Activated CD8-positive, alpha-beta memory T cell treated with anti-CD3 and anti-CD28 coated beads, Interleukin-2, amount 50 U/mL, for 4 hours (primary cell): ENCODE data around the gene RBM15.

Source experiments
- DNase-seq: peaks from one replicate; pipeline ENCODE4 v3.0.0-alpha.2; 2020

Gene RBM15

DNA sequence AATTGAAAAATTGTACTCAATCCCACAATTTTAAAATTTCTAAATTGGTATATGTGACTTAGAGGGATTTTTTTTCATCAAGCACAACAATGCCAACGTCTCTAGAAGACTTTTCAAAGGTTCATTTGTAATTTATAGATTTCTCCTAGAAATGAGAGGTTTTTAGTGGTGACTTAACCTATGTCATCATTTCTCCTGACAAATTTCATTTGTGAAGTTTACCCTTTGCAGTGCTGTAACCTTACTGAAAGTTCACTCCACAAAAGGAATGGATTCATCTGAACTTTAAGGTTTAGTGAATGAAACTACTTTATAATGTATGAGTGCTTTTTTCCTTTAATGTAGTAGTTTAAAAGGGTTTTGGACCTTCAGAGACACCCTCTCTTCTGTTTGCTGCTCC is 16.1 kb downstream of the RBM15 start:
- no peak for DNase-seq

DNA sequence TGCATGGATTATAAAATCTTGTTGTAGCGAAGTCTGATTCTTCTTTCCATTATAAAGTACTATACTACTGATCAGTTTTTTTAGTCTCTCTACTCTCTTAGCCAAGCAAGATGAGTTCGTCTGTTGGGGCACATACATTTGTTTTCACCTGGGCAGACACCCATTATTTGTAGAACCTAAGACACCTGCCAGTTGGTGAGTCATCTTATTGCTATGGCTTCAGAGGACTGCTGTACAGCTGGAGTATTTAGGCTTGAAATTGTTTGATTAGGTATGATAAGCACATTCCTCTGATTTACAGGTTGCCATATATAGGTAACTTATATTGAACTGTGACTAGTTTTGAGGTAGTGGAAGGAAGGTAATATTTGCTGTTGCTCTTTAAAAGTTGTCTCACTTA is 17.2 kb downstream of the RBM15 start:
- DNase-seq = no peak

DNA sequence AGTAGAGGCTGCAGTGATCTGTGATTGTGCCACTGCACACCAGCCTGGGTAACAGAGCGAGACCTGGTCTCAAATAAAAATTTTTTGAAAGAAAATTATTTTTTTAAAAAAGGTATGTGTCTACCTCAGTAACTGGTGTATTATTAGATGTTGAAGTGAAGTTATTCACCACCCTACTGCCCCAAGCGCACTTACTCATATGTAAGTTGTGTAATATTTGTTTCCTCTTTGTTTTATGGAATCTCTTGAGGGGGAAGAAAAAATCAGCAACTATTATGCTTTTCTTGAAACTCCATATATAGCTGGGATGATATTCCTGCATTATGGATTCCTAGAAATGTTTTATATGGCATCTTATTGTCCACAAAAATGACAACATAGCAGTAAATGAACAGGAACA is 21.3 kb downstream of the RBM15 start:
- no peak for DNase-seq

GRCh38 chr1:110361856-110362255 is 22.7 kb downstream of the RBM15 start:
- DNase-seq = no peak

GRCh38 chr1:110364221-110364620 is 25.0 kb downstream of the RBM15 start:
- no peak for DNase-seq

GRCh38 chr1:110370827-110371226 is 31.6 kb downstream of the RBM15 start:
- no peak for DNase-seq

GRCh38 chr1:110375490-110375889 is 36.3 kb downstream of the RBM15 start:
- no peak for DNase-seq

DNA sequence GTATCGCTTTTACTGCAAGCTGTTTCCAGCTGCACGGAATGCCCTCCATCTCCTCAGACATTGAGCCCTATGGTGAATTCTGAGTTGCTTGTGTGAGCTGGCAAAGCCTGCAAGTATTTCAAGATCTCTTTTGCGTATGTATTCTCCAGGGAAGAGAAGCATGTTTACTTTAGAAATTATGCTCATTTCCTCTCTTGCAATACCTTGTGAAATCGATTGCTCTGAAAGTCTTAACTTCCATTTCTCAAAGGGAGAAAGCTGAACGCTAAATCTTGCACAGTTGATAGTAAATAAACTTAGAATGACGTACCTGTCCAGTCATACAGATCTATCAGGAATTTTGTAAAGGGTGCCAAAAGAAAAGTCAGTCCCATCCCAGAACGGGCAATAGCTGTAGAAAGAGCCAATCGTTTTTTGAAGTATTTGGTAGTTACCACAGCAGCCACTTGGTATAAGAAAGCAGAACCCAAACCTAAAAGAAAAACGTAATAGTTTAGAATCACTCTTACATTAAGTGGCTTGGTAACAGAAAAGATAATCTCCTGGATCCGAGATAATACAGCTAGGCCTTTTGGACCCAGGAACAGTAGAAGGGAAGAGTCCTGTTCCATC is 41.6 kb downstream of the RBM15 start:
- no peak for DNase-seq

DNA sequence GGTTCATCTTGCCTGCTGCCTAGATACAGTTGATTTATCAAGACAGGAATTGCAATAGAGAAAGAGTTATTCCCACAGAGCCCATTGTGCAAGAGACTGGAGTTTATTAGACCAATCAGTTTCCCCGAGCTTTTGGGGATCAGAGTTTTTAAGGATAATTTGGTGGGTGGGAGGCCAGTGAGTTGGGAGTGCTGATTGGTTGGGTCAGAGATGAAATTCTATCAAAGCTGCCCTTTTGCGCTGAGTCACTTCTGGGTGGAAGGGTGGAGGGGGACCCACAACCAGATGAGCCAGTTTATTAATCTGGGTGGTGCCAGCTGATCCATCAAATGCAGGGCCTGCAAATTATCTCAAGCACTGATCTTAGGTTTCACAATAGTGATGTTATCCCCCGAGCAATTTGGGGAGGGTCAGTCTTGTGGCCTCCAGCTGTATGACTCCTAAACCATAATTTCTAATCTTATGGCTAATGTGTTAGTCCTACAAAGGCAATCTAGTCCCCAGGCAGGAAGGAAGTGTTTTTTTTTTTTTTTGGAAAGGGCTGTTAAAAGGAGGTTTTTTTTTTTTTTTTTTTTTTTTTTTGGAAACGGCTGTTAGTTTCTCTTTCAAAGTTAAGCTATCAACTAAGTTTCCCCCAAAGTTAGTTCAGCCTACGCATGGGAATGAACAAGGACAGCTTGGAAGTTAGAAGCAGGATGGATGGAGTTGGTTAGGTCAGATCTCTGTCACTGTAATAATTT is 44.2 kb downstream of the RBM15 start:
- DNase-seq = no peak

DNA sequence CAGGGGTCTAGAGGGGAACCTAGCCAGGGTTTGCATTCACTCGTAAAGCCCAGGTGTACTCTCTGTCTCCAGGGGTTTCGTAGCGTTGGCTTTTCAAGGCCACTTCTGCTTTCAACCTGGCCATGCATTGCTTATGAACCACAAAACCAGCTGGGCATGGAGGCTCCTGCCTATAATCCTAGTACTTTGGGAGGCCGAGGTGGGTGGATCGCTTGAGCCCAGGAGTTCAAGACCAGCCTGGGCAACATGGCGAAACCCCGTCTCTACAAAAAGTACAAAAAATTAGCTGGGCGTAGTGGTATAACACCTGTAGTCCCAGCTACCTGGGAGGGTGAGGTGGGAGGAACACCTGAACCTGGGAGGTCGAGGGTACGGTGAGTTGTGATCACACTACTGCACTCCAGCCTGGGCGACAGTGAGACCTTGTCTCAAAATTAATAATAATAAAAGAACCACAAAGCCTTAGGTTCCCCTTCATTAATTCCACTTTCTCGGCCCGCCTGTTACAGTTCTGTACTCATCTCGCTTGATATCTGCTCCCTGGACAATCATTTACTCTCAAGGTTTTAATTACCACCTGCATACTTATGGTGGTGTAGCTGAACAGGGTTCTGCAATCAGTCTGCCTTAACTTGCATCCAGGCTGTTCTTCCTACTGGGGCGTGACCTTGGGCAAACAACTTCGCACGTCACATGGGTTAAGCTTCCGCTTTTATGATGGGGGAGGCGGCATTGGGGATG is 45.6 kb downstream of the RBM15 start:
- no peak for DNase-seq

GRCh38 chr1:110385369-110385768 is 46.2 kb downstream of the RBM15 start:
- no peak for DNase-seq

GRCh38 chr1:110387048-110387754 is 48.0 kb downstream of the RBM15 start:
- no peak for DNase-seq

- DNase-seq = no peak
These were observed 50.9 kb downstream of the RBM15 start for GRCh38 chr1:110390096-110390495.

- DNase-seq = no peak
These were observed 51.6 kb downstream of the RBM15 start, which contains the start of gene SLC16A4 for GRCh38 chr1:110390692-110391245. SLC16A4 (minus strand) TSS chr1:110391026; CDS start chr1:110389323, 1,703 bp downstream.

GRCh38 chr1:110393286-110393685 is 54.1 kb downstream of the RBM15 start:
- no peak for DNase-seq

- no peak for DNase-seq
These were observed 54.7 kb downstream of the RBM15 start for GRCh38 chr1:110393691-110394492.

DNA sequence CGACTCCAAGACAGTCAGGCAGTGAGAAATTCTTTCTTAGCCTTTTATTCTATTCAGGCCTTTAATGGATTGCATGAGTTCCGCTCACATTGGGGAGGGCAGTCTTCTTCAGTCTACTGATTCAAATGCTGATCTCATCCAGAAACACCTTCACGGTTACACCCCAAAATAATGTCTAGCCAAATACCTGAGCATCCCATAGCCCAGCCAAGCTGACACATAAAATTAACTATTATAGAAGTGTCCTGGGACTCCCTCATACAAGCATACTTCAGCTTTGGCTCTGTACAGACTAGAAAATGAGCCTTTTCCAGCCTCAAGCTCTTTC is 55.3 kb downstream of the RBM15 start:
- DNase-seq = no peak
